Osteoblast (primary cell): ENCODE data around the gene CS. TPM values are rescaled to one million over a fixed set of nuclear protein-coding genes. Genes with fewer than 3 reads are reported as not detected.

Experiments
- DNase-seq: peaks from one replicate; pipeline ENCODE4 v3.0.0; 2011; ENCODE audit warnings: low spot score, mixed read lengths; ENCODE audit not compliant: insufficient read length; ENCODE audit errors: missing footprints
- H2AFZ ChIP-seq: 2 replicates; pipeline ENCODE4 v1.6.0; 2011; ENCODE audit warnings: mild to moderate bottlenecking, low read length
- H3K27ac ChIP-seq: 2 replicates; pipeline ENCODE4 v1.5.1; 2011; ENCODE audit warnings: mild to moderate bottlenecking, low read depth, low read length, moderate library complexity
- H3K27me3 ChIP-seq: 2 replicates; pipeline ENCODE4 v1.6.0; 2012; ENCODE audit warnings: mild to moderate bottlenecking, control low read depth, inconsistent platforms, low read length, moderate library complexity; ENCODE audit not compliant: insufficient read depth
- H3K36me3 ChIP-seq: 2 replicates; pipeline ENCODE4 v1.5.1; 2011; ENCODE audit warnings: mild to moderate bottlenecking, low read length, control low read depth, moderate library complexity; ENCODE audit not compliant: insufficient read depth
- H3K4me1 ChIP-seq: 2 replicates; pipeline ENCODE4 v1.5.1; 2011; ENCODE audit warnings: mild to moderate bottlenecking, low read length, control low read depth, moderate library complexity; ENCODE audit not compliant: insufficient read depth
- H3K4me2 ChIP-seq: 2 replicates; pipeline ENCODE4 v1.6.0; 2011; ENCODE audit warnings: mild to moderate bottlenecking, low read length; ENCODE audit not compliant: insufficient read depth
- H3K4me3 ChIP-seq: fragments of 200-600 bp; sonication (generic); 3 replicates; pipeline ENCODE4 v1.5.1; 2012; ENCODE audit warnings: mild to moderate bottlenecking, low read length, inconsistent platforms; ENCODE audit not compliant: insufficient read depth
- H3K79me2 ChIP-seq: 2 replicates; pipeline ENCODE4 v1.6.0; 2012; ENCODE audit warnings: mild to moderate bottlenecking, low read length, control low read depth, inconsistent platforms; ENCODE audit not compliant: insufficient read depth
- H3K9me3 ChIP-seq: 2 replicates; pipeline ENCODE4 v1.5.1; 2011; ENCODE audit warnings: low read depth, low read length, control low read depth
- H4K20me1 ChIP-seq: 2 replicates; pipeline ENCODE4 v1.6.0; 2012; ENCODE audit warnings: mild to moderate bottlenecking, low read length, control low read depth; ENCODE audit not compliant: insufficient read depth
- total RNA-seq: library from RNA; depleted of rRNA; stranded (reverse); fragments of >200 nt; gene quantifications from 2 replicates; pipeline ENCODE4 v1.2.3, GENCODE V29; 2012
- TF ChIP-seq, protein P1 (sequence below): IDR thresholded peaks from 2 replicates; pipeline ENCODE4 v1.5.1; 2011; ENCODE audit warnings: mild to moderate bottlenecking, low read depth, low read length, moderate library complexity; ENCODE audit errors: extremely low read depth

CS gene
- total RNA-seq, 1 donor: 106 TPM

GRCh38 chr12:56244494-56244893 lies 55.6 kb downstream of the CS start:
- peaks cover 91% of the 10 kb centered on the region for H3K36me3 ChIP-seq
- no peak overlapping the region for H3K4me3 ChIP-seq
- no peak overlapping the region for H2AFZ ChIP-seq
- peaks cover 7% of the 10 kb centered on the region for H3K4me1 ChIP-seq
- H3K27ac ChIP-seq: no peak overlapping the region
- no peaks in the 10 kb centered on the region for H3K9me3 ChIP-seq
- peaks cover 13% of the 10 kb centered on the region for H3K79me2 ChIP-seq
- H4K20me1 ChIP-seq: peaks cover 55% of the 10 kb centered on the region
- peak; percentile 52 for DNase-seq
- H3K27me3 ChIP-seq: no peaks in the 10 kb centered on the region
- H3K4me2 ChIP-seq: no peak overlapping the region
- TF ChIP-seq, protein P1, sequence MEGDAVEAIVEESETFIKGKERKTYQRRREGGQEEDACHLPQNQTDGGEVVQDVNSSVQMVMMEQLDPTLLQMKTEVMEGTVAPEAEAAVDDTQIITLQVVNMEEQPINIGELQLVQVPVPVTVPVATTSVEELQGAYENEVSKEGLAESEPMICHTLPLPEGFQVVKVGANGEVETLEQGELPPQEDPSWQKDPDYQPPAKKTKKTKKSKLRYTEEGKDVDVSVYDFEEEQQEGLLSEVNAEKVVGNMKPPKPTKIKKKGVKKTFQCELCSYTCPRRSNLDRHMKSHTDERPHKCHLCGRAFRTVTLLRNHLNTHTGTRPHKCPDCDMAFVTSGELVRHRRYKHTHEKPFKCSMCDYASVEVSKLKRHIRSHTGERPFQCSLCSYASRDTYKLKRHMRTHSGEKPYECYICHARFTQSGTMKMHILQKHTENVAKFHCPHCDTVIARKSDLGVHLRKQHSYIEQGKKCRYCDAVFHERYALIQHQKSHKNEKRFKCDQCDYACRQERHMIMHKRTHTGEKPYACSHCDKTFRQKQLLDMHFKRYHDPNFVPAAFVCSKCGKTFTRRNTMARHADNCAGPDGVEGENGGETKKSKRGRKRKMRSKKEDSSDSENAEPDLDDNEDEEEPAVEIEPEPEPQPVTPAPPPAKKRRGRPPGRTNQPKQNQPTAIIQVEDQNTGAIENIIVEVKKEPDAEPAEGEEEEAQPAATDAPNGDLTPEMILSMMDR: no peak

DNA sequence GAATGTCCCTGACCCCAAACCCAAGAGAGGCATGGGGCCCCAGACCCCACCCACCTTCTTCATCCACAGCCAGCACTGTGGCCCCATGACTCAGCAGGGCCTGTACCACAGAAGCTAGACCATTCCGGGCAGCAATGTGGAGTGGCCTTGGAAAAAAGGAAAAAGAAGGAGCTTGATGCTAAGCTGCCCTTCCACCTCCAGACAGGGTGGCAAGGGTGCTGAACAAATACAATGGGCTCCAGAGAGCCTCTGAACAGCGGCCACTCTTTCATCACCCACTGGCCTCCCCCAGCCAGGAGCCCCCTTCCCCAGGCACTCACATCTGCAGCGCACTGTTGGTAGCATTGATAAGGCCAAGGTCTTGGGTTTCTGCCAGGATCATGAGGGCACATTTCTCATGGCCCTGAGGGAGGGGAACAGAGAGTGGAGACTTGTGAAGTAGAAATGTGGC lies 56.4 kb downstream of the CS start:
- Histone ChIP-seq H3K4me1 (peaks cover 7% of the 10 kb centered on the region), H3K4me3 (no peak overlapping the region), H3K9me3 (no peaks in the 10 kb centered on the region), H3K36me3 (peaks cover 86% of the 10 kb centered on the region), H4K20me1 (peaks cover 56% of the 10 kb centered on the region), H3K79me2 (peaks cover 9% of the 10 kb centered on the region), H3K4me2 (no peak overlapping the region), H3K27ac (no peak overlapping the region), H2AFZ (no peak overlapping the region), H3K27me3 (no peaks in the 10 kb centered on the region)
- peak; percentile 88 for DNase-seq
- TF ChIP-seq, protein P1: no peak

DNA sequence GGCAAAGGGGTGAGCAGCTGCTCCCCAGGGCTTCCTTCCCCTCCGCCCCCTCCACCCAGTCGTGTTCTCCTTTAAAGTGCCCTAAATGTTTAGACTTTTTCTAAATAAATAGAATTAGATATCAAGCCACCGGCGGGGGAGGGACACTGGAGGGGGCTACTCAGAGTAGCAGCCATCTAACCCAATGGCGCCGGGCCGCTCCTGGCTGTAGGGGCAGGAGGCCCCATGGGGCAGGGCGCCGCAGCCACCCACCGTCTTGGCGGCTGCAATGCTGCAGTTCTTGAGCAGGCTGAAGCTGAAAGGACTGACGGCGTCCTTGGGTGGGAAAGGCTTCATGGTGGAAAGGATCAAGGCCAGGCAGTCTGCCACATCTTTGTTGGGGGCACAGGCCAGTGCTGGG lies 57.1 kb downstream of the CS start:
- Histone ChIP-seq H2AFZ (no peak overlapping the region), H3K4me3 (no peak overlapping the region), H3K36me3 (peaks cover 81% of the 10 kb centered on the region), H4K20me1 (peaks cover 52% of the 10 kb centered on the region), H3K79me2 (peaks cover 5% of the 10 kb centered on the region), H3K27ac (no peak overlapping the region), H3K4me2 (no peak overlapping the region), H3K9me3 (no peaks in the 10 kb centered on the region), H3K4me1 (peaks cover 7% of the 10 kb centered on the region), H3K27me3 (no peaks in the 10 kb centered on the region)
- TF ChIP-seq, protein P1: no peak
- DNase-seq: no peak

GRCh38 chr12:56241424-56242303 lies 58.5 kb downstream of the CS start:
- Histone ChIP-seq H3K27me3 (no peaks in the 10 kb centered on the region), H3K9me3 (no peaks in the 10 kb centered on the region), H4K20me1 (peaks cover 52% of the 10 kb centered on the region), H3K4me2 (no peak overlapping the region), H3K79me2 (no peaks in the 10 kb centered on the region), H3K36me3 (peaks cover 76% of the 10 kb centered on the region), H3K4me3 (no peak overlapping the region), H2AFZ (no peak overlapping the region), H3K4me1 (peaks cover 7% of the 10 kb centered on the region), H3K27ac (no peak overlapping the region)
- peak; percentile 78 for DNase-seq
- TF ChIP-seq, protein P1: no peak
